Parathyroid adenoma (tissue), 2 donors: Measurements from ENCODE around the gene CFTR.

Experiments
- H2AFZ ChIP-seq: fragments of 300-600 bp; sonication (generic); one replicate; pipeline ENCODE4 v1.7.0; 2017; ENCODE audit warnings: antibody characterized with exemption, mild to moderate bottlenecking
- H3K27ac ChIP-seq: fragments of 300-600 bp; sonication (generic); one replicate; pipeline ENCODE4 v1.7.0; 2017
- H3K27me3 ChIP-seq: fragments of 300-600 bp; sonication (generic); one replicate; pipeline ENCODE4 v1.7.0; 2017; ENCODE audit warnings: low read length; ENCODE audit not compliant: control insufficient read depth, insufficient read depth
- H3K36me3 ChIP-seq: fragments of 300-600 bp; sonication (generic); one replicate; pipeline ENCODE4 v1.7.0; 2017; ENCODE audit warnings: low read length; ENCODE audit not compliant: control insufficient read depth, insufficient read depth
- H3K4me1 ChIP-seq: fragments of 300-600 bp; sonication (generic); one replicate; pipeline ENCODE4 v1.7.0; 2017; ENCODE audit warnings: control low read depth
- H3K4me2 ChIP-seq: fragments of 300-600 bp; sonication (generic); one replicate; pipeline ENCODE4 v1.7.0; 2017; ENCODE audit warnings: low read length
- H3K4me3 ChIP-seq: fragments of 300-600 bp; sonication (generic); one replicate; pipeline ENCODE4 v1.7.0; 2017; ENCODE audit warnings: low read depth, low read length
- H3K79me2 ChIP-seq: fragments of 300-600 bp; sonication (generic); one replicate; pipeline ENCODE4 v1.7.0; 2017; ENCODE audit warnings: control low read depth
- H3K9ac ChIP-seq: fragments of 300-600 bp; sonication (generic); one replicate; pipeline ENCODE4 v1.7.0; 2017; ENCODE audit warnings: mild to moderate bottlenecking
- H3K9me3 ChIP-seq: fragments of 300-600 bp; sonication (generic); one replicate; pipeline ENCODE4 v1.7.0; 2017; ENCODE audit warnings: low read length; ENCODE audit not compliant: control insufficient read depth
- TF ChIP-seq, protein P1 (sequence below): fragments of 300-600 bp; sonication (generic); IDR thresholded peaks from one replicate; pipeline ENCODE4 v1.7.0; 2017; ENCODE audit warnings: antibody characterized with exemption, mild to moderate bottlenecking
- donor health status: primary hyperparathyroidism.

The CFTR gene

DNA sequence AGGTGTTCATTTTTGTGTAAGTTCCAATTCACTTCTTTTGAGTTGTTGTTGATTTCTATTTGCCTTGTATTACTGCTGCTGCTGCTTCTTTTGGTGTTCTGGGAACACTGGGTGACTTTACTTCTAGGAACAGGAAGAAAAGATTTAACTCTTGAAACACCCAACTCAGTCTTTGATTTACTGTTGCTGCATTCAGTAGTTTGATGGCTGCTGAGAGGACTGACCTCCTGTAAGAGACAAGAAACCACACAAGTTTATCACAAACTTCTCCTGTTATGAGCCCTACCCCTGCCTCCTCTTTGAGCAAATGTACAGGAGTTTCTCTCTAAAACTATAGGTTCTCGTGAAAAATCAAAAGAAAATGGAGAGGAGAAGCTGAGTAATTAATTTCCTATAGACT lies 231.7 kb downstream of the CFTR start:
- H3K4me2 ChIP-seq, result no peak overlapping the region
- no peak overlapping the region for H3K9ac ChIP-seq
- no peaks in the 10 kb centered on the region for H3K27me3 ChIP-seq
- no peaks in the 10 kb centered on the region for H3K4me1 ChIP-seq
- H3K9me3 ChIP-seq, result no peaks in the 10 kb centered on the region
- no peak overlapping the region for H3K4me3 ChIP-seq
- no peak overlapping the region for H2AFZ ChIP-seq
- H3K79me2 ChIP-seq, result no peaks in the 10 kb centered on the region
- no peaks in the 10 kb centered on the region for H3K36me3 ChIP-seq
- H3K27ac ChIP-seq, result no peak overlapping the region
- TF ChIP-seq, protein P1, sequence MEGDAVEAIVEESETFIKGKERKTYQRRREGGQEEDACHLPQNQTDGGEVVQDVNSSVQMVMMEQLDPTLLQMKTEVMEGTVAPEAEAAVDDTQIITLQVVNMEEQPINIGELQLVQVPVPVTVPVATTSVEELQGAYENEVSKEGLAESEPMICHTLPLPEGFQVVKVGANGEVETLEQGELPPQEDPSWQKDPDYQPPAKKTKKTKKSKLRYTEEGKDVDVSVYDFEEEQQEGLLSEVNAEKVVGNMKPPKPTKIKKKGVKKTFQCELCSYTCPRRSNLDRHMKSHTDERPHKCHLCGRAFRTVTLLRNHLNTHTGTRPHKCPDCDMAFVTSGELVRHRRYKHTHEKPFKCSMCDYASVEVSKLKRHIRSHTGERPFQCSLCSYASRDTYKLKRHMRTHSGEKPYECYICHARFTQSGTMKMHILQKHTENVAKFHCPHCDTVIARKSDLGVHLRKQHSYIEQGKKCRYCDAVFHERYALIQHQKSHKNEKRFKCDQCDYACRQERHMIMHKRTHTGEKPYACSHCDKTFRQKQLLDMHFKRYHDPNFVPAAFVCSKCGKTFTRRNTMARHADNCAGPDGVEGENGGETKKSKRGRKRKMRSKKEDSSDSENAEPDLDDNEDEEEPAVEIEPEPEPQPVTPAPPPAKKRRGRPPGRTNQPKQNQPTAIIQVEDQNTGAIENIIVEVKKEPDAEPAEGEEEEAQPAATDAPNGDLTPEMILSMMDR, result no peak

DNA sequence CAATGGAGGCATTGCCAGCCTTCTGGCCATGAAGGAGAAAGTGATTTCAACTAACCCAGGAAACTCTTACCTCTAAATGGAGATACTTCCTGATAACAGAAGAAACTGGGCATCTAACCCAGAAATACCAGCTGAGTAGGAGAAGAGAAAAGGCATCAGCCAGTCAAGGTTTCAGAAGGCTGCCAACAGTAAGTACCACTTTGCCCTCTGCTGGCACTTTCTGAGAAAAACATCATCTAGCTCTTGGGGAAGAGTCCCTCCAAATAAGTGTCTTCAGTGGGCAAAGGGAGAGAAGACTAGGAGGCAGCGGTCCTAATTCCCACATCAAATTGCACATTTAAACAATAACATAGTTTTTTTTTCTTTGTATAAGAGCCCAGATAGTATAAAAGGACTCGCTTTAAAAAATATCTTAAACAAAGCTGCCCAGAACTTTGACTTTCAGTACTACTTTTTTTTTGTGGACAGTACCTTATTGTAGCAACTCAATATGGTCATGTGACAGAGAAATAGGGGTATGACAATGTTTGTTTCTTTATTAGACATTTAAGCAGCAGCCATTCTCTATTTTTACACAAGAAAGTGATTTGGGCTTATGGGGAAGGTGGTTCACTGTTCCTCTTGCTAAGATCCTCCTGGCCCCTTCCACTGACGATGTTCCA lies 236.1 kb downstream of the CFTR start:
- H3K9ac ChIP-seq, result no peak overlapping the region
- no peak overlapping the region for H3K4me2 ChIP-seq
- no peaks in the 10 kb centered on the region for H3K9me3 ChIP-seq
- no peak overlapping the region for H3K4me3 ChIP-seq
- no peaks in the 10 kb centered on the region for H3K27me3 ChIP-seq
- H3K36me3 ChIP-seq, result no peaks in the 10 kb centered on the region
- no peak overlapping the region for H3K27ac ChIP-seq
- TF ChIP-seq, protein P1, result peak; percentile 27
- no peaks in the 10 kb centered on the region for H3K79me2 ChIP-seq
- no peaks in the 10 kb centered on the region for H3K4me1 ChIP-seq
- H2AFZ ChIP-seq, result no peak overlapping the region

DNA sequence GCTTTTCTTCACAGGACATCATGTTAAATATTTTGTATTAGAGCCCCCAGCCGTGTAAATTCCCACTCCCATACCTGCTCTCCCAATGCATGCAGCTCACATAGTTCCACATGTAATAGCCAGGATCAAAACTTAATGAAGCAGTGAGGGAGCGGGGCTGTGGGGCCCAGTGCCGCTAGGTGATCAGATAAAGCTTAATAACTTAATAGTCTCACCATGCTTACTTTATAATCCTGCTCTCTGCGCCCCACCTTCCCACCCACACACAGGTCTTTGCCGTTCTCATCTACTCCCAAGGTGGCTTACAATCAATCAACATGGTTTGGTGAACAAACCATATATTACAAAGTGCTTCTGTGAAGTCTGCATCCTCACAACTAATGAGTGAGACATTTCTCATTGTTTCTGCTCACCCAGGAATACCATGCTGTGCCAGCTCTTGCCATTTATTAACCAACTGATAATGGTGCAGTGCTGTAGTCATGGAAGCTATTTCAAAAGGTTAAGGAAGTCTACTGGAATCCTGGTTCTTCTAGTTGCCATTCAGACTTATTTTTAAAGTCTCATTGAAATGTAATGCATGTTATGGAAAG lies 237.0 kb downstream of the CFTR start:
- Histone ChIP-seq H3K27me3 (no peaks in the 10 kb centered on the region), H3K4me1 (no peaks in the 10 kb centered on the region), H3K4me3 (no peak overlapping the region), H3K4me2 (no peak overlapping the region), H3K27ac (no peak overlapping the region), H3K9me3 (no peaks in the 10 kb centered on the region), H3K79me2 (no peaks in the 10 kb centered on the region), H3K9ac (no peak overlapping the region), H3K36me3 (no peaks in the 10 kb centered on the region), H2AFZ (no peak overlapping the region)
- TF ChIP-seq, protein P1, result no peak

DNA sequence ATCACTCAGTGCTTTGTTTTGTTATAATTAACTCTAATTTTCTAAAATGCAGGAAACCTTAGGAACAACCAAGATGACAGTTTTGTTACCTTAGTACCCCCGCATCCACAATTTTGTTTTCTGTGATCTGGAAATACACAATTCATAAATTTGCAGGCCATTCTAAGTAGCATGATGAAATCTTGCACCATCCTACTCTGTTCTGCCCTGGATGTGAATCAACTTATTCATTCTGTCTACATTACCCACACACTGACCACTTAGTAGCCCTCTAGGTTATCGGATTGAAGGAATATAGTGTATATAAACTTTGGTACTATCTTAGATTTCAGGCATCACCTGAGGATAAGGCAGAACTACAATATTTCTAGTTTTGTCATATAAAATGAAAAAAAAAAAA lies 237.5 kb downstream of the CFTR start:
- Histone ChIP-seq H3K4me1 (no peaks in the 10 kb centered on the region), H3K79me2 (no peaks in the 10 kb centered on the region), H3K27ac (no peak overlapping the region), H2AFZ (no peak overlapping the region), H3K36me3 (no peaks in the 10 kb centered on the region), H3K9me3 (no peaks in the 10 kb centered on the region), H3K27me3 (no peaks in the 10 kb centered on the region), H3K4me3 (no peak overlapping the region), H3K4me2 (no peak overlapping the region), H3K9ac (no peak overlapping the region)
- TF ChIP-seq, protein P1, result no peak
